T1000 (cell line): ENCODE measurements around the gene OR10A3.

Experiments
- DNase-seq: peaks from one replicate; lab custom pipeline; 2025; ENCODE audit warnings: mixed read lengths; lab: John Stamatoyannopoulos, UW

OR10A3 gene

DNA sequence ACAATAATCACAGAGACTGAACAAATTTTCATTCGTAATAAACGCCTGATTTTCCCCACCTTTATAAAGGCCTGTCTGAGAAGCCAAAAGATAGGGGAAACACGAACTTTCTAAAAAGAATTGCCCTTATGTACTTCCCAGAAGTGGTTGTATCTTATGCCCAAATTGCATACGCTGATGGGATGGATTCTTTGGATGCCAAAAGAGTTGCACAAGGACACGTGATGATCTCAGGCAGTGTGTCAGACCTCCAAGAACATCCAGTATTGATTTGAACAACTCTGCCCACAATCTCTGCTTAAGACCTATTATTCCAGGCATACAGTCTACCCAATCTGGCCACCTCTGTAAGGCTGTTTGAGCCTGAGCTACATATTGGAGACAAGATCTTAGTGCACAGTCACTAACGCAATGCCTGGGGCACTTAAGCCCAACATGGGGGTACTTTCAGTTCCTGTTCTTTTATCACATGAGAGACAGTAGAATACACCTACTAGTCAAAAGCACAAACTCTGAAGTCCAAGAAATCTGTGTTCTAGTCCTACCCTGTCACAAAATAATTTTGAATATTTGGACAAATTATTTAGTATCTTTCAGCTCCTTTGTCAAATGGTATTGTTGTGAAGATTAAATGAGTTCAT, 49.3 kb downstream of the OR10A3 start:
- DNase-seq, result no peak

GRCh38 chr11:7890417-7891172, 50.9 kb downstream of the OR10A3 start:
- DNase-seq, result no peak

DNA sequence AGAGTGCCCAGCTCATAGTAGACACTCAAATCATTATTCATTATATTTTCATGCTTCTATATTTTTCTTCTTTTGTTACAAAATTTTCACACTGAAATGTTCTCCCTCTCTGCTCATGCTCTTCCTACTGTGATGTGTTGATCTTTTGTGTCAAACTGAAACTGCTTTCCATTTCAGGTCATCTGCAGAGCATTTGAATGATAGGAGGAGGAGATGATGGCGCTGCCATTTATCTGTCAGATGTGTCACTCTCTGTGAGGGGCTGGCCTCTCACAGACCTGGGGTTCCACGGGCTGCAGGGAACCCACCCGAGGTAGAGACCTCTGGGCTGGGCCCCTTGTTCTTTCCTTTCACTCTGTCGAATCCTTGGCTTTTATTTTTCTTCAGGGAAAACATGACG, 51.5 kb downstream of the OR10A3 start:
- no peak for DNase-seq
